SK-N-SH treated with all-trans-retinoic acid at 6 μM for 48 hours (cell line): ENCODE data around the gene TTL.

Source experiments
- ARNTL ChIP-seq: fragments of 450-650 bp; formaldehyde crosslinking; IDR thresholded peaks from 2 replicates; pipeline ENCODE4 v1.5.0; 2020; ENCODE audit warnings: low read depth, mild to moderate bottlenecking, moderate library complexity, borderline replicate concordance
- CSRNP3 ChIP-seq: fragments of 250-450 bp; sonication (Bioruptor Pico); IDR thresholded peaks from 2 replicates; pipeline ENCODE4 v1.5.1; 2021; ENCODE audit warnings: mild to moderate bottlenecking, moderate library complexity
- GLIS3 ChIP-seq: fragments of 250-450 bp; sonication (Bioruptor Pico); IDR thresholded peaks from 2 replicates; pipeline ENCODE4 v1.5.0; 2020; ENCODE audit warnings: mild to moderate bottlenecking, moderate library complexity
- RARB ChIP-seq: fragments of 250-450 bp; sonication (Bioruptor Pico); IDR thresholded peaks from 2 replicates; pipeline ENCODE4 v1.8.0; 2021; ENCODE audit warnings: mild to moderate bottlenecking, moderate library complexity
- ZNF565 ChIP-seq: fragments of 450-650 bp; formaldehyde crosslinking; conservative IDR thresholded peaks from 2 replicates; pipeline ENCODE4 v1.5.0; 2020; ENCODE audit warnings: low read depth, mild to moderate bottlenecking, moderate library complexity

- TF ChIP-seq GLIS3 (CRISPR knock-in tag) (no peak), CSRNP3 (no peak), RARB (CRISPR knock-in tag) (no peak), ARNTL (0 out of 2 replicates have a peak, but pooled peaks have one; percentile 9), ZNF565 (CRISPR knock-in tag) (no peak)
Observed at GRCh38 chr2:112481050-112481527, 867 bp upstream of the TTL start.
